Measurements from ENCODE around the gene UBE2C.
"Not testable (repeated sequence)": the region's sequence is repeated elsewhere in the genome, so short reads cannot be mapped to it uniquely, and the experiment has no call there.

UBE2C gene

GRCh38 chr20:45798935-45799642, 13.4 kb upstream of the UBE2C start:
- peak; percentile 73 for DNase-seq

DNA sequence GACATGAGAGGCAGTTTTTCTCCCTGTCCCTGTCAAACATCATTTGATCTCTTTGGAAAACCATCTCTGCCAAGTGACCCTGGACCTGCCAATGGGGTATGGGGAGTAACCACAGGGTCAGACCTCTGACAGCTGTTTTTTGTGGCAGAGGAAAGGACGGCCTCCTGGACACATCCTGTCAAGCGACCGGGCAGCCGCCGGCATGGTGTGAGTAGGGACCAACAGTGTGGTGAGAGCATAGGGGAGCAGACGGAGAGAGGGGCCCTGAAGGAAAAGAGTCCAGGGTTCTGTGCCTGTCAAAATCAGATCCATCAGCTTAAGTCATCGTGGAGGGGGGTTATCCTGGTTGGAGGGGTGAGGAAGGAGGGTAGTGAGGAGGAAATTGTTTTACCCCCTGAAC, 10.6 kb upstream of the UBE2C start:
- no peak for DNase-seq

DNA sequence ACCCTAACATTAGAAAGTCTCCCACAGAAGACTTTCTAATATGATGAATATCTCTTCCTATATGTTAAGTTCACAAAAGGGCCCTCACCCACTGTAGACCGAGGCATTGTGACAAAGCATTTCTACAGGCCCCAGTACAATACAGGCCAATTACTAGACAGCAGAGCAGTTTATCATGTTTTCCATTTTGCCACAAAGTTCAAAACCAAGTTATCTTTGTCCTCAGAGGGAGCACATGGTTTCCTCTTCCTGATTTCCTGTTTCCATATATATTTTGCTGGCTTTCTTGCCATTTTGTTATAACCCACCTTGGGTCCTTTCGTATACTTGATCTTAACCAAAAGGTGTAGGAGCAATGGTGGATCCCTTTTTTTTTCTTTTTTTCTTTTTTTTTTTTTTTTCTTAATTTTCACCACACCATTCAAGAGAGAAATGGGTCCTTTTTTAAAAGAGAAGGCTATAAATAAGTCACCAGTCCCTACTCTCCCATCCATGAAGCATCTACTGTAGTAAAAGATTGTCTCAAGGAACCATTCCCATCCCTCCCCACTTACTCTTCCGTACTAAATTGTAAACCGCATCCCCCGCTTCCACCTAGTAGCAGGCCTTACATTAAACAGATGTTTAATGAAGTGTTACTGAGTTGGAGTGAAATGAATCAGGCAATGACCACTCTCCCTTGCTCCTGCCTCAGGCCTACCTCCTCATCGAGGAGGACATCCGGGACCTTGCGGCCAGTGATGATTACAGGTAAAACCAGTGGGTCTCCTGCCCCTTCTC, 2.1 kb upstream of the UBE2C start:
- no peak for DNase-seq

DNA sequence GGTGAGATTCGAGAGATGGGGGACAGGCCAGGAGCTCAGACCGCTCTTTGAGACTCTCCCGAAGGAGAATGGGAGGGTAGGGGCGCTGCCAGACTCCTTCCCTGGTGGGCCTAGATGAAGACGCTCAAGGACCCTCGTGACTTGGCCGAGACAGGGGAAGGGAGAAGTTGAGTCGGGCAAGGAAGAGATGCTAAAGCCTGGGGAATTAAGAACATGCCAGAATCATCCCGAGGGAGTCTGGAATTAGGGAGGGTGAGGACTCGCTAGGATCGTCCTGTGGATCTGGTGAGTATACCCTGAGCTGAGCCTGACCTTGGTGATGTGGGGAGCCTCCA, 529 bp downstream of the UBE2C start:
- DNase-seq: no peak

GRCh38 chr20:45813489-45813888, 1.0 kb downstream of the UBE2C start:
- DNase-seq: no peak

GRCh38 chr20:45814314-45814713, 1.9 kb downstream of the UBE2C start:
- DNase-seq: no peak

DNA sequence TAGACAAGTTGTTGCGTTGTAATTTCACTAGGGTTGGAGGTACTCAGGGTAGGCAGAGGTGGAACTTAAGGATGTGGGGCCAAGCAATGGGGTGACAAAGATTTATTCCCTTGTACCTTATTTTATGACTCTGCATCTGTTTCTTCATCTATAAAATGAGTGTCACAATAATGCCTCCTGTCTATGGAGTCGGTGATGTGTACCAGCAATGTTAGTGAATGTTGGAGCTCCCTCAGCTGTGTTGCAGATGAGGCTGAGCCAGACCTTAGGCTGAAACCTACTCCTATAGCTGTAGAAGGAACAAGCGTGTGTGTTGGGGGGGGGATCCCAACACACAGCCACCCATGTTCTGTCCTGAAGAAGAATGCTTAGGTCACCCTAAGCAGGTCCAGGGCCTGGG, 4.5 kb downstream of the UBE2C start:
- DNase-seq: no peak

GRCh38 chr20:45817376-45818194, 5.1 kb downstream of the UBE2C start:
- DNase-seq: no peak

- no peak for DNase-seq
Measured at GRCh38 chr20:45818239-45818638, 5.8 kb downstream of the UBE2C start.

DNA sequence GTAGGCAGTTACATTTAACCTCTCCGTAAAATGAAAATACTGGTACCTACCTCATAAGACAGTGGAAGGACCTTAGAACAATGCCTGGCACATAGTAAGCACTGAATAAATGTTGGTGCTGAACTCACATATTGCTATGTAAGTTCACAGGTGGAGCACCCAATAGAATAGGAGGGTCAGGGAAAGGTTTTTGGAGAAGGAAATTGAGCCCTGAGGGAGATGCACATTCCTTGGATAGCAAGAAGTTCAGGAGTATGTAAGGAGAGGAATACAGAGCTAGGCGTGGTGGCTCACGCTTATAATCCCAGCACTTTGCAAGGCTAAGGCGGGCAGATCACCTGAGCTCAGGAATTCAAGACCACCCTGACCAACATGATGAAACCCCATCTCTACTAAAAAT, 7.0 kb downstream of the UBE2C start:
- no peak for DNase-seq

- DNase-seq: no peak
Measured at GRCh38 chr20:45821947-45822346, 9.5 kb downstream of the UBE2C start.

- no peak for DNase-seq
Measured at GRCh38 chr20:45822857-45823256, 10.4 kb downstream of the UBE2C start.

DNA sequence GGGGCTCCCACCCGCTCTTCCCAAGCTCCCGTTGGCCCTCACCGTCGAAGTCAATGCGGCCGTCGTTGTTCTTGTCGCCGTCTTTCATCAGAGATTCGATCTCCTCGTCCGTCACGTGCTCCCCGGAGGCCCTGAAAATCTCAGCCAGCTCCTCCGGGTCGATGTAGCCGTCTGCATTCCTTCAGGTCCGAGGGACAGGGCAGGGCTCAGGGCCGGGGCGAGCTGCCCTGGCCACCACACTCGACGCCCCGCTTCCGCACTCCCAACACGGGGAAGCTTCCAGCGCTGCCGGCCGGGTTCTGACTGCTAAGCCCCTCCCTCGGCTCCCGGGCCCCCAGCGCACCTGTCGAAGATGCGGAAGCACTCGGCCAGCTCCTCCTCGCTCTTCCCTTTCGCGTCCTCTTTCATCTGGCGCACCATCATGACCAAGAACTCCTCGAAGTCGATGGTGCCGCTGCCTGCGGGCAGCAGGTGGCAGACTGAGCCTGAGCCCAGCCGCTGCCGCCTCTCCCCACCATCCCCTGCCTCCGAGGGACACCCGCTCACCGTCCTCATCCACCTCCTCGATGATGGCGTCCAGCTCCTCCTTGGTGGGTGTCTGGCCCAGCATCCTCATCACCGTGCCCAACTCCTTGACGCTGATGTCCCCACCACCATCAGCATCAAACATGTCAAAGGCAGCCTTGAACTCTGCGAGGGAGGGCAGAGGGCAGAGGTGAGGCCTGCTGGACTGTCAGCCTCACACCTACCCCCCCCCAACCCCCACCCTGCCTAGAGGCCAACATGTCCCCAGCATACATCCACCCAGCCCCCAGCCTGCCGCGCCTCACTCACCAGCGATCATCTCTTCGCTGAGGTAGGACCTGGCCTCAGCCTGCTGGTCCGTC, 11.7 kb downstream of the UBE2C start:
- DNase-seq: peak; percentile 62

GRCh38 chr20:45826381-45827019, 14.1 kb downstream of the UBE2C start:
- no peak for DNase-seq

DNA sequence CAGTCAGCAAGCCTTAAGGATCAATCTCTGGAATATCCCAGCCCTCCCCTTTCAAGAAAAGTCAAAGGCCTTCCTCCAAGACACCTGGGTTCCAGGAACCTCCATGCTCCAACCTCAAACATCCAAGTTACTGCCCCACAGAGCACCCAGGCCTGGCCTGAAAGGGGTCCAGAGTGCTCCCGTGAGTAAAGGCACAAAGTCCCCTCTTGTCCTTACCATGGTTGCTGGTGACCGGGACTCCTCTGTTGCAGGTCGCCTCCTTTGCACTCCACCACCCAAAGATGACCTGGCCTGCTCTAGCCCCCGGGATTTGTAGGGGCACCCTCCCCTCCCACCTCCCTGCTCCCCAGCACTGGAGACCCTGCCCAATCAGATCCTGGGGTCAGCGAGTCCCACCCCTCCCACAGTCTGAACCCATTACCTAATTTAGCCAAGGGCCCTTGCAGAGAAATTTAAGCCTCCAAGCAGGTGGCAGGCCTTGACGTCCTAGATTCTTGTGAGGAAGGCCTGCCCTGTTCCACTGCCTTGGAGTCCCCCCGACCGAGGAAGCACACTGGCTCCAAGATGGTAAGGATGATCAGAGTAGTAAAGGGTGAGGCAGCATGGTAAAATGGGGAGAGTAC, 14.7 kb downstream of the UBE2C start, which contains the start of gene TNNC2:
Gene TNNC2, minus strand, starts transcription at position 283 of the 623 bp plus-strand sequence. Its CDS starts 64 bp downstream, at position 219.
- DNase-seq: no peak

GRCh38 chr20:45827712-45828111, 15.3 kb downstream of the UBE2C start:
- no peak for DNase-seq

DNA sequence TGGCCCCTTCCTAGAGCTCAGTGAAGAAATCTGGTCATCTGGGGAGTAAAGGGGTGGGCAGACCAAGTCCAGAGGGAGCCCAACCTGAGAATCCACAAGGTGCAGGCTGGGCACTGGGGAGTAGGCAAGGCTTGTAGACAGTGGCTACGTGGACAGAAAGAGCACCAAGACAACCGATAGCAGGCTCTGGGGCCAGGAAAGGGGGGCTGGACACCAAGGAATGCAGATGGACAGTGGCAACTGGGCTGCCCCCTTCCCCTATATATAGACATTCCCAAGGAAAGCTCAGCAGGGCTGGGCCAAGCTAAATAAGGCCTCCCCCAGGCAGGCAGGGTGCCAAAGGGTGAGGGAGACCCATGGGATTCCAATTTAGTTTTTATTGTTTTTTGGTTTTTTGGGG, 16.1 kb downstream of the UBE2C start:
- DNase-seq: no peak

- not testable (repeated sequence) for DNase-seq
Measured at GRCh38 chr20:45829673-45830106, 17.2 kb downstream of the UBE2C start.

DNA sequence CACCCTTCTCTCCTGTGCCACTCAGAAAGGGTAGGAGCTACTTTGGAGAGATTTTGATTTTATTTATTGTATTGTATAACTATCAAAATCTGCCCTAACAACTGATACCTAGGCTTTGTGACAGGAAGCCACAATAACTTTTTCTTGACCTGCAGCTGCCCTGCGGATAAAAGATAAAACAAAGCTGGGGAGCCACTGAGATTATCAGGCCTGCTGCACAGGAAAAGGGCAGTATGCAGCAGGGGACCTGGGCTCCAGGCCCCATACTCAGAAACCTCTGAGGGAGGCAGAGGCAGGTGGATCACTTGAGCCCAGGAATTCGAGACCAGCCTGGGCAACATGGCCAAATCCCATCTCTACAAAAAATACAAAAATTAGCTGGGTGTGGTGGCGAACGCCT, 20.2 kb downstream of the UBE2C start:
- no peak for DNase-seq

- peak; percentile 43 for DNase-seq
Measured at GRCh38 chr20:45833030-45833882, 20.8 kb downstream of the UBE2C start, which contains the start of gene SNX21. Gene SNX21, plus strand, starts transcription at chr20:45833799. Its CDS starts 121 bp downstream, at chr20:45833920.
